Mucosa of descending colon (tissue), 3 donors: ENCODE data around the gene HMSD. TPM values are rescaled to one million over a fixed set of nuclear protein-coding genes. Genes with fewer than 3 reads are reported as not detected.
"Not testable (repeated sequence)": the region's sequence is repeated elsewhere in the genome, so short reads cannot be mapped to it uniquely, and the experiment has no call there.

Source experiments
- ATAC-seq: fragments of 200-7000 bp; cut with Tn5 transposase; one replicate; pipeline ENCODE4 v1.9.1; 2020; ENCODE audit warnings: mild to moderate bottlenecking, moderate library complexity
- DNase-seq, 3 donors: peaks; one replicate each; pipeline ENCODE4 v3.0.0-alpha.2; 2020
- H3K36me3 ChIP-seq: fragments of 200-600 bp; one replicate; pipeline ENCODE4 v1.8.0; 2021; ENCODE audit warnings: low read depth, mild to moderate bottlenecking
- H3K4me1 ChIP-seq: fragments of 200-600 bp; one replicate; pipeline ENCODE4 v1.8.0; 2021; ENCODE audit warnings: low read depth, mild to moderate bottlenecking
- H3K4me3 ChIP-seq: fragments of 200-600 bp; one replicate; pipeline ENCODE4 v1.8.0; 2021; ENCODE audit warnings: mild to moderate bottlenecking
- H3K9me3 ChIP-seq: fragments of 200-600 bp; one replicate; pipeline ENCODE4 v1.8.0; 2021; ENCODE audit warnings: mild to moderate bottlenecking
- intact Hi-C, 2 donors: fragments of 100-400 bp; cut with DNase I in 1 of 2; cut with micrococcal nuclease in 1 of 2; formaldehyde crosslinking; loops; one replicate each; pipeline versions ENCODE4 v1.11.0 to v1.11.1; 2022; cut with DNase I, micrococcal nuclease
- total RNA-seq, 3 donors: library from RNA; stranded (reverse); fragmentation: NEBNext Ultra II Directional in 2 of 3; extraction: Animal tissue kit (Norgen Biotek cat#: 25700) in 2 of 3; gene quantifications; one replicate each; pipeline versions ENCODE4 v1.2.1 to v1.2.4, GENCODE V29; 2021 to 2023
- TF ChIP-seq, protein P1 (sequence below): fragments of 200-600 bp; IDR thresholded peaks from one replicate; pipeline ENCODE4 v1.8.0; 2022; ENCODE audit warnings: antibody characterized with exemption, mild to moderate bottlenecking
- donor health status: DM: no; HTN: no; CAD: no; lungs with moderate emphysema.
- donor health status: DM: no; HTN: no; CAD: no.
- donor health status: DM: no; HTN: yes; CAD: no.

The HMSD gene
- total RNA-seq, 3 donors from 2014 or later: 0.22 to 0.38 TPM; not detected in 1

GRCh38 chr18:63928331-63928730 lies 20.8 kb upstream of the HMSD start:
- TF ChIP-seq, protein P1, sequence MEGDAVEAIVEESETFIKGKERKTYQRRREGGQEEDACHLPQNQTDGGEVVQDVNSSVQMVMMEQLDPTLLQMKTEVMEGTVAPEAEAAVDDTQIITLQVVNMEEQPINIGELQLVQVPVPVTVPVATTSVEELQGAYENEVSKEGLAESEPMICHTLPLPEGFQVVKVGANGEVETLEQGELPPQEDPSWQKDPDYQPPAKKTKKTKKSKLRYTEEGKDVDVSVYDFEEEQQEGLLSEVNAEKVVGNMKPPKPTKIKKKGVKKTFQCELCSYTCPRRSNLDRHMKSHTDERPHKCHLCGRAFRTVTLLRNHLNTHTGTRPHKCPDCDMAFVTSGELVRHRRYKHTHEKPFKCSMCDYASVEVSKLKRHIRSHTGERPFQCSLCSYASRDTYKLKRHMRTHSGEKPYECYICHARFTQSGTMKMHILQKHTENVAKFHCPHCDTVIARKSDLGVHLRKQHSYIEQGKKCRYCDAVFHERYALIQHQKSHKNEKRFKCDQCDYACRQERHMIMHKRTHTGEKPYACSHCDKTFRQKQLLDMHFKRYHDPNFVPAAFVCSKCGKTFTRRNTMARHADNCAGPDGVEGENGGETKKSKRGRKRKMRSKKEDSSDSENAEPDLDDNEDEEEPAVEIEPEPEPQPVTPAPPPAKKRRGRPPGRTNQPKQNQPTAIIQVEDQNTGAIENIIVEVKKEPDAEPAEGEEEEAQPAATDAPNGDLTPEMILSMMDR: no peak
- no peaks in the 10 kb centered on the region for H3K4me1 ChIP-seq
- no peak overlapping the region for H3K4me3 ChIP-seq
- no peaks in the 10 kb centered on the region for H3K36me3 ChIP-seq
- intact Hi-C loops: no loop called here
- H3K9me3 ChIP-seq: no peaks in the 10 kb centered on the region
- ATAC-seq (no peak), DNase-seq (no peak)

DNA sequence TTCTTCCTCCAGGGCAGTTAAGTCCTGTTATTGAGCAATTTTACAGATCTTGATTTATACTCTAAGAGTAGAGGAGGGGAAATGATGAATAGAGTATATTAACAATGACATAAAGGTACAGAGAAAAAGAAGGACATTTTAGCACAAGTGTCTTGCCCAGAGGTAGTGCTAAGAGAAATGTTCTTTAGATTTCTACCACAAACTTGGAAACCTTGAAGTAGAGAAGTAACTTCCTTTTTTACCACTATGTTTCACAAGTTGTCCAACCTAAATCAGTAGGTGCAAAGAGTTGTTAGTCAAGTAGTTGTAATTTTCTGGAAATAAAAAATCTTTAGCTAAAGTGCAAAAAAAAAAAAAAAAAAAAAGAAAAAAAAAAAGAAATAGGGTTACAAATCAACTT lies 19.7 kb upstream of the HMSD start:
- ATAC-seq, H3K4me3 ChIP-seq, H3K36me3 ChIP-seq, H3K9me3 ChIP-seq, DNase-seq, intact Hi-C loops, H3K4me1 ChIP-seq: not testable (repeated sequence)

DNA sequence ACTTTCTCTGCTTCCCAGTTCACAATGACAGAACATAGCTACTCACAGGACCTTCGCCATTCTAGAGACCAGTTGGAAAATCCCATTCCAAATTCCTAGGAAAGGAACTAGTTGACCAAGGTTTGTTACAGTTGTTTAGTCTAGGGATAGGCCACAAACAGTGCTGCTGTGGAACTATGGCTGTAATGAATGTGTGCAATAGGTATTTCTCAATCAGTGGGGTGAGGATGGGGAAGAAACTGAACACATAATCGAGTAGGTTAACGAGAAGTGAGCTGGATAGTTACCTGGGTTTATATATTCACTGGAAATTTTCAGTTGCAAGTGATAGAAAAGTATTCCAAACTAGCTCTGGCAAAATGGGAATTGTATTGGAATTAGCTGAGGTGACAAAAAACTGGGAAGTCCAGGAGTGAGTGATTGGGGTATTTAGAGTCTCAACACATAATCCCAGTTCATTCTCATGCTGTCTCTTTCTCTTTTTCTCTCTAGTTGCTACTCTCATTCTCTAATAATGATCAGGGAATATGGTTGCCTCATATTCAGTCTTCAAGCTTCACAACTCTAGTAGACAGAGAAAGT lies 18.2 kb upstream of the HMSD start:
- no peaks in the 10 kb centered on the region for H3K4me1 ChIP-seq
- intact Hi-C loops: no loop called here
- H3K9me3 ChIP-seq: no peaks in the 10 kb centered on the region
- H3K4me3 ChIP-seq: no peak overlapping the region
- ATAC-seq (no peak), DNase-seq (no peak)
- no peaks in the 10 kb centered on the region for H3K36me3 ChIP-seq
- TF ChIP-seq, protein P1: no peak

DNA sequence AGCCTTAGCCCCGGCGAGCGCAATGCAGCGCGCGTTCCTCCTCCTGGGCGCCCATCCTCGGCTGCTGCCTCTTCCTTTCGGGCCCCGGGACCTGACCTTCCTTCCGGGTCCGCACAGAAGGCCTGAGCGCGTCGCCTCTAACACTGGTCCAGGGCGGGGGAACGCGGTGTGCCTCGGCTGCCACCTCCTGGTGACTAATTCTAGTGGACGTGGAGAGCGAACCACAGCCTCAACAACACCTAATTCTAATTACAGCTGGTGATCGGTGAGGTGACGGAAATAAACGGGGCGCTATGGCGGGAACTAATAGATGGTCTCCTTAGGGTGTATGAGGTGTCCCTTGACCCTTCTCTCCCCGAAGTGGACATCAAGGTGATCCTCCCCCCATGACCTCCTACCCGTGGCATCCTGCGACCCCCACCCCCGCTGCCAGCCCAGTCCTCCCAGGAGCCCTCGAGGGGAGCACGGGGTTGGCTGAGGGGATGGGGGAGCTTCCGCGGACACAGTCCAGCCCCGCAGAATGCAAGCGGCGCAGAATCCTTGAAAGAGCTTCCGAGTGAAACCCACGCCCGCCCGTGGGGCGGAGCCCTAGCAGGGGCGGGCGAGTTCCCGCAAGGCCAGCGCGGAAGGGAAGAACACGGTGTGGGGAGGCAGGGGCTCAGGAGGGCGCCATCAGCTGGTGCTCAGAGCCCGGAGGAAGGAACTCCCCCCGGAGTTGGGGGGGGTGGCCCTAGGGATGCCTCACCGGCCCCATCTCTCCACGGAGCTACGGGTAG lies 12.8 kb upstream of the HMSD start:
- Histone ChIP-seq H3K9me3 (no peaks in the 10 kb centered on the region), H3K4me3 (no peak overlapping the region), H3K4me1 (no peaks in the 10 kb centered on the region), H3K36me3 (no peaks in the 10 kb centered on the region)
- TF ChIP-seq, protein P1: peak; percentile 67
- ATAC-seq (peak; percentile 99), DNase-seq (peak; percentile 82 to 85 (median 83))
- intact Hi-C loops: no loop called here

DNA sequence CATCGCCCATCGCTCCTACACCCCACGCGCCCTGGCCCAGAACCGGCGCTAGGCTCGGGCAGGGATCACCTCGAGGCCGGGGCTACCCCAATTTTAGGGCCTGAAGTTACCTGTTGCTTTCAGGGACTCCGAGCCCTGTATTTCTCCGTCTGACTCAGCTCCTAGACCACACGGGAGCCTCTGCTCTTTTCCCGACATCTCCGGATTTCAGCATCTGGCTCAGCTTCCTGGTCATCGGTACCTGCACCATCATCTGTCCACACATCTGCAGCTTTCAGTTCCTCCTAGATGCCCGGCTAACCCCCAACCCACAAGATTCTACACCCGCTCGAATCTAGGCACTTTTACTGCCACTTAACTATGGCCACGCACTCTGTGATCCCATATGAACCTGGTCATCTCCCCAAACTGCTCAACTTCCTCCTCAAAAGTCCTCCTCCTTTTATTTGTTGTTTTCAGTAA lies 12.1 kb upstream of the HMSD start:
- no peak for ATAC-seq
- TF ChIP-seq, protein P1: no peak
- intact Hi-C loops: no loop called here

GRCh38 chr18:63940008-63940407 lies 9.1 kb upstream of the HMSD start:
- no peak overlapping the region for H3K4me3 ChIP-seq
- ATAC-seq (no peak), DNase-seq (no peak)
- intact Hi-C loops: no loop called here
- no peaks in the 10 kb centered on the region for H3K4me1 ChIP-seq
- TF ChIP-seq, protein P1: no peak
- no peaks in the 10 kb centered on the region for H3K36me3 ChIP-seq
- no peaks in the 10 kb centered on the region for H3K9me3 ChIP-seq

More for the DNA sequence above, 12.1 kb upstream of the HMSD start:
- H3K9me3 ChIP-seq: no peaks in the 10 kb centered on the region
- DNase-seq: no peak
- no peaks in the 10 kb centered on the region for H3K4me1 ChIP-seq
- no peak overlapping the region for H3K4me3 ChIP-seq
- H3K36me3 ChIP-seq: no peaks in the 10 kb centered on the region

- ATAC-seq, H3K36me3 ChIP-seq, H3K4me1 ChIP-seq, H3K4me3 ChIP-seq, DNase-seq, H3K9me3 ChIP-seq, intact Hi-C loops: not testable (repeated sequence)
These were observed 8.5 kb upstream of the HMSD start for GRCh38 chr18:63940543-63941050.
